C4-2B (cell line): ENCODE data around the gene IL19.

Experiments
- H3K27ac ChIP-seq: fragments of 450-650 bp; 2 replicates; pipeline ENCODE4 v1.5.1; 2017
- CTCF ChIP-seq: fragments of 450-650 bp; conservative IDR thresholded peaks from 2 replicates; pipeline ENCODE4 v1.5.1; 2017; ENCODE audit warnings: mild to moderate bottlenecking
- ZFX ChIP-seq: fragments of 450-650 bp; IDR thresholded peaks from 2 replicates; pipeline ENCODE4 v1.6.1; 2017

IL19 gene

GRCh38 chr1:206828765-206829164, 58.2 kb downstream of the IL19 start:
- H3K27ac ChIP-seq: no peak overlapping the region
- TF ChIP-seq CTCF (no peak), ZFX (no peak)

- no peak for TF ChIP-seq CTCF
- no peak for TF ChIP-seq ZFX
- no peak overlapping the region for H3K27ac ChIP-seq
These were observed 58.7 kb downstream of the IL19 start for GRCh38 chr1:206829282-206829681.

- TF ChIP-seq ZFX (no peak), CTCF (no peak)
- H3K27ac ChIP-seq: no peak overlapping the region
These were observed 59.3 kb downstream of the IL19 start for GRCh38 chr1:206829875-206830274.

- TF ChIP-seq ZFX: no peak
- no peak for TF ChIP-seq CTCF
- H3K27ac ChIP-seq: no peak overlapping the region
These were observed 61.1 kb downstream of the IL19 start for GRCh38 chr1:206831650-206832049.

- TF ChIP-seq ZFX (no peak), CTCF (no peak)
- no peak overlapping the region for H3K27ac ChIP-seq
These were observed 61.8 kb downstream of the IL19 start for GRCh38 chr1:206832352-206832880.

- H3K27ac ChIP-seq: no peak overlapping the region
These were observed 62.6 kb downstream of the IL19 start for GRCh38 chr1:206833106-206833680.

GRCh38 chr1:206833801-206834200, 63.2 kb downstream of the IL19 start:
- TF ChIP-seq ZFX (no peak), CTCF (no peak)
- H3K27ac ChIP-seq: no peak overlapping the region

More at GRCh38 chr1:206833106-206833680, 62.6 kb downstream of the IL19 start:
- TF ChIP-seq CTCF (no peak), ZFX (no peak)
